GM12878 (cell line): ENCODE results near the gene MYO1D. TPM values are rescaled to one million over a fixed set of nuclear protein-coding genes. Genes with fewer than 3 reads are reported as not detected.

Experiments
- ATAC-seq: fragments of 200-7000 bp; cut with Tn5 transposase; 3 replicates; pipeline ENCODE4 v1.9.1; 2020; ENCODE audit warnings: mild to moderate bottlenecking, moderate library complexity
- BruUV-seq: library from RNA; stranded (reverse); fragments of 400-500 nt; replicated peaks from 2 replicates; lab custom pipeline; 2021; lab: Mats Ljungman, UMichigan
- CTCF ChIA-PET: fragments of 300-600 bp; sonication (Branson Sonifier 250); formaldehyde crosslinking; extraction: SDS; loops from one replicate; lab custom pipeline; 2021; ENCODE audit warnings: inconsistent platforms; lab: Yijun Ruan, JAX
- POLR2A ChIA-PET: fragments of 350-600 bp; formaldehyde crosslinking; extraction: SDS; loops from one replicate; lab custom pipeline; 2021; ENCODE audit warnings: inconsistent platforms; lab: Charles Lee
- RAD21 ChIA-PET: fragments of 300-600 bp; sonication (Branson Sonifier 250); formaldehyde crosslinking; loops from one replicate; lab custom pipeline; 2023; ENCODE audit warnings: antibody characterized with exemption; ENCODE audit not compliant: unreplicated experiment; lab: Charles Lee
- SMC1A ChIA-PET: fragments of 300-600 bp; sonication (Branson Sonifier 250); formaldehyde crosslinking; loops from one replicate; lab custom pipeline; 2023; ENCODE audit not compliant: unreplicated experiment, uncharacterized antibody; lab: Charles Lee
- DNase-seq: peaks from one replicate; pipeline ENCODE4 v3.0.0-alpha.2; 2011; ENCODE audit warnings: low read depth, low spot score
- FAIRE-seq: peaks from 3 replicates; lab custom pipeline; 2011; peaks lifted over from hg19 to GRCh38; lab: Jason Lieb, UNC
- H2AFZ ChIP-seq: 2 replicates; pipeline ENCODE4 v1.6.0; 2011; ENCODE audit warnings: low read depth, low read length, control low read depth; ENCODE audit not compliant: control insufficient read depth
- H3K27ac ChIP-seq: 2 replicates; pipeline ENCODE4 v1.5.1; 2011; ENCODE audit warnings: control low read depth; ENCODE audit not compliant: control insufficient read depth, insufficient read depth
- H3K27me3 ChIP-seq, 2 experiments: replicated peaks in 1 of 2; 2 replicates each; pipeline versions ENCODE4 v1.6.0 to v1.6.1; 2011; ENCODE audit warnings: low read length in 1 of 2; ENCODE audit not compliant: control insufficient read depth in 2 of 2, insufficient read depth in 2 of 2
- H3K36me3 ChIP-seq, 2 experiments: 2 replicates each; pipeline ENCODE4 v1.5.1; 2011; ENCODE audit warnings: low read length in 1 of 2; ENCODE audit not compliant: control insufficient read depth in 2 of 2, insufficient read depth in 2 of 2
- H3K4me1 ChIP-seq: 2 replicates; pipeline ENCODE4 v1.6.1; 2011; ENCODE audit warnings: mild to moderate bottlenecking, low read length, moderate library complexity, mixed read lengths; ENCODE audit not compliant: control insufficient read depth, insufficient read depth
- H3K4me2 ChIP-seq: 2 replicates; pipeline ENCODE4 v1.6.0; 2011; ENCODE audit warnings: control low read depth; ENCODE audit not compliant: control insufficient read depth, insufficient read depth
- H3K4me3 ChIP-seq: fragments of 200-600 bp; sonication (generic); 2 replicates; pipeline ENCODE4 v1.5.1; 2016
- H3K79me2 ChIP-seq: 2 replicates; pipeline ENCODE4 v1.6.0; 2011; ENCODE audit warnings: low read length; ENCODE audit not compliant: control insufficient read depth, insufficient read depth
- H3K9ac ChIP-seq: 2 replicates; pipeline ENCODE4 v1.8.0; 2011; ENCODE audit warnings: low read length, control low read depth, mixed read lengths; ENCODE audit not compliant: control insufficient read depth, insufficient read depth
- H3K9me3 ChIP-seq: replicated peaks from 3 replicates; pipeline ENCODE4 v1.5.1; 2011; ENCODE audit warnings: mild to moderate bottlenecking, low read length; ENCODE audit not compliant: control insufficient read depth, insufficient read depth
- H4K20me1 ChIP-seq: 2 replicates; pipeline ENCODE4 v1.6.0; 2011; ENCODE audit not compliant: control insufficient read depth, insufficient read depth
- BACH1 ChIP-seq: fragments of 450-650 bp; IDR thresholded peaks from 2 replicates; pipeline ENCODE4 v1.6.1; 2017; ENCODE audit warnings: mild to moderate bottlenecking, borderline replicate concordance
- E2F8 ChIP-seq: fragments of 450-650 bp; IDR thresholded peaks from 2 replicates; pipeline ENCODE4 v1.6.1; 2018; ENCODE audit warnings: mild to moderate bottlenecking, low read depth, moderate library complexity; ENCODE audit not compliant: partially characterized antibody
- ESRRA ChIP-seq: IDR thresholded peaks from 2 replicates; pipeline ENCODE4 v1.6.1; 2012; ENCODE audit warnings: mild to moderate bottlenecking, low read length, improper control_type of control experiment
- FOXM1 ChIP-seq: IDR thresholded peaks from 2 replicates; pipeline ENCODE4 v1.6.1; 2012; ENCODE audit warnings: low read depth, mild to moderate bottlenecking, inconsistent platforms, low read length, moderate library complexity
- IRF3 ChIP-seq: fragments of 450-650 bp; IDR thresholded peaks from 2 replicates; pipeline ENCODE4 v1.6.1; 2014; ENCODE audit warnings: mild to moderate bottlenecking
- JUND ChIP-seq: IDR thresholded peaks from 2 replicates; pipeline ENCODE4 v1.6.1; 2012; ENCODE audit warnings: low read depth, mild to moderate bottlenecking, low read length, improper control_type of control experiment, moderate library complexity
- KAT2A ChIP-seq: conservative IDR thresholded peaks from 2 replicates; pipeline ENCODE4 v1.6.1; 2011; ENCODE audit warnings: low read depth, low read length; ENCODE audit not compliant: control insufficient read depth
- MEF2B ChIP-seq: fragments of 450-650 bp; IDR thresholded peaks from 2 replicates; pipeline ENCODE4 v1.6.1; 2018; ENCODE audit warnings: mild to moderate bottlenecking, moderate library complexity; ENCODE audit not compliant: partially characterized antibody, poor library complexity, severe bottlenecking
- MXI1 ChIP-seq: fragments of 150-350 bp; IDR thresholded peaks from 2 replicates; pipeline ENCODE4 v1.6.1; 2011; ENCODE audit warnings: low read depth, mild to moderate bottlenecking, inconsistent platforms, low read length, improper control_type of control experiment
- PRDM15 ChIP-seq: fragments of 450-650 bp; formaldehyde crosslinking; IDR thresholded peaks from 2 replicates; pipeline ENCODE4 v1.4.0; 2020; ENCODE audit warnings: mild to moderate bottlenecking, moderate library complexity
- RB1 ChIP-seq: fragments of 450-650 bp; formaldehyde crosslinking; IDR thresholded peaks from 2 replicates; pipeline ENCODE4 v1.6.1; 2017; ENCODE audit warnings: mild to moderate bottlenecking, borderline replicate concordance
- TAF1 ChIP-seq: IDR thresholded peaks from 2 replicates; pipeline ENCODE4 v1.6.1; 2011; ENCODE audit warnings: mild to moderate bottlenecking, low read depth, low read length, borderline replicate concordance
- TCF7 ChIP-seq: IDR thresholded peaks from 2 replicates; pipeline ENCODE4 v1.6.1; 2014; ENCODE audit warnings: antibody characterized with exemption, borderline replicate concordance
- ZSCAN29 ChIP-seq: fragments of 450-650 bp; IDR thresholded peaks from 2 replicates; pipeline ENCODE4 v1.6.1; 2017; ENCODE audit warnings: mild to moderate bottlenecking, moderate library complexity
- WGBS: methylation state at CpG from one replicate; pipeline ENCODE4 v1.1.6; 2016; ENCODE audit warnings: low lambda C conversion rate; ENCODE audit not compliant: insufficient replicate concordance, insufficient coverage; ENCODE audit errors: missing lambda C conversion rate; 5-methylcytosine and 5-hydroxymethylcytosine counted together
- in situ Hi-C: fragments of 300-500 bp; cut with MboI; formaldehyde crosslinking; loops from 9 replicates; pipeline ENCODE4 v1.14.3; 2018; ENCODE audit warnings: mixed read lengths
- intact Hi-C: fragments of 100-400 bp; cut with micrococcal nuclease; formaldehyde crosslinking; loops from one replicate; pipeline ENCODE4 v1.14.2; 2022; ENCODE audit not compliant: unreplicated experiment
- polyA plus RNA-seq, 11 experiments: library from polyadenylated mRNA; depleted of rRNA in 4 of 11; unstranded in 6 of 11; stranded (reverse) in 5 of 11; fragments of >200 nt; fragmentation: Nextera tagmentation in 4 of 11; fragmentation: Illumina TruSeq in 1 of 11; extraction: Ambion mirVana in 4 of 11; extraction: Trizol in 1 of 11; gene quantifications; 1 replicate in 1 of 11; 2 replicates in 10 of 11; pipeline versions ENCODE4 v1.2.1 to v1.2.3, GENCODE V29; 2011 to 2016; ENCODE audit warnings: inconsistent platforms in 2 of 11, missing spikeins in 2 of 11, low read depth in 1 of 11
- total RNA-seq, 4 experiments: library from RNA; depleted of rRNA in 3 of 4; stranded (reverse); fragments of >200 nt in 3 of 4; fragmentation: Illumina TruSeq in 1 of 4; extraction: Trizol in 1 of 4; gene quantifications; 2 replicates each; pipeline versions ENCODE4 v1.2.1 to v1.2.3, GENCODE V29; 2013 to 2021

Gene MYO1D
- total and polyA plus RNA-seq, 10 of the 15 experiments (the other 5 are each of a cell fraction or from before 2014, with no cell fraction given) = 1.8 to 37.7 (median 25.4) TPM

GRCh38 chr17:32610943-32611342, 266.0 kb downstream of the MYO1D start:
- no TSS peak for BruUV-seq
- no peaks in the 10 kb centered on the region for H3K36me3 ChIP-seq
- intact Hi-C loops (no loop called here), in situ Hi-C loops (no loop called here)
- H3K27me3 ChIP-seq = no peaks in the 10 kb centered on the region
- no peak for DNase-seq
- RAD21 ChIA-PET = interaction anchor here (0.9 to 2.7 kb wide), 3 partner anchors 11 to 127 kb away, joined by 3 to 13 read pairs (median 3); no protein-coding TSS in a partner anchor
- no peaks in the 10 kb centered on the region for H3K79me2 ChIP-seq
- ATAC-seq = no peak
- WGBS = 97% methylated on average over 6 of the region's 6 CpGs
- POLR2A ChIA-PET = no interaction called here
- no peaks in the 10 kb centered on the region for H4K20me1 ChIP-seq
- SMC1A ChIA-PET = interaction anchor here (0.7 to 2.2 kb wide), 6 partner anchors 8 to 146 kb away, joined by 3 to 9 read pairs (median 4); no protein-coding TSS in a partner anchor
- no peak for TF ChIP-seq FOXM1
- TF ChIP-seq RB1 = no peak
- TF ChIP-seq ESRRA = no peak
- TF ChIP-seq ZSCAN29 = no peak
- TF ChIP-seq JUND = no peak
- TF ChIP-seq E2F8 = no peak
- TF ChIP-seq MEF2B = no peak
- TF ChIP-seq TAF1 = no peak
- TF ChIP-seq TCF7 = no peak
- no peak for TF ChIP-seq KAT2A
- no peak for TF ChIP-seq IRF3
- TF ChIP-seq MXI1 = no peak
- no peak for TF ChIP-seq PRDM15 (CRISPR knock-in tag)
- TF ChIP-seq BACH1 = no peak
- no peak overlapping the region for H3K4me3 ChIP-seq
- peaks cover 7% of the 10 kb centered on the region for H3K4me1 ChIP-seq
- CTCF ChIA-PET = interaction anchor here (0.9 to 2.7 kb wide), 5 partner anchors 16 to 166 kb away, joined by 3 to 20 read pairs (median 3); partner anchors contain the start of genes CDK5R1 and PSMD11
- H3K9ac ChIP-seq = no peak overlapping the region
- H2AFZ ChIP-seq = no peak overlapping the region
- no peak overlapping the region for H3K4me2 ChIP-seq
- peaks cover 3% of the 10 kb centered on the region; the same call in 2 of the 3 replicates for H3K9me3 ChIP-seq
- no peak overlapping the region for H3K27ac ChIP-seq
- no peak for FAIRE-seq
